Right lobe of liver (tissue), 4 donors: ENCODE data around the gene MAST4.

ENCODE experiments used
- POLR2A ChIP-seq: fragments of 450-650 bp; IDR thresholded peaks from one replicate; pipeline ENCODE4 v1.6.1; 2017; ENCODE audit warnings: antibody characterized with exemption, mild to moderate bottlenecking
- TF ChIP-seq, protein P1 (sequence below), 4 donors: fragments of 200-600 bp in 3 of 4; fragments of 450-650 bp in 1 of 4; IDR thresholded peaks; one replicate each; pipeline versions ENCODE4 v1.5.1 to v1.8.0; 2016 to 2022; ENCODE audit warnings: antibody characterized with exemption in 4 of 4, mild to moderate bottlenecking in 2 of 4
- donor health status: DM: no; HTN: no; CAD: no.
- donor health status: DM: no; HTN: no; CAD: no.
- donor health status: DM: no; HTN: yes; CAD: no.

DNA sequence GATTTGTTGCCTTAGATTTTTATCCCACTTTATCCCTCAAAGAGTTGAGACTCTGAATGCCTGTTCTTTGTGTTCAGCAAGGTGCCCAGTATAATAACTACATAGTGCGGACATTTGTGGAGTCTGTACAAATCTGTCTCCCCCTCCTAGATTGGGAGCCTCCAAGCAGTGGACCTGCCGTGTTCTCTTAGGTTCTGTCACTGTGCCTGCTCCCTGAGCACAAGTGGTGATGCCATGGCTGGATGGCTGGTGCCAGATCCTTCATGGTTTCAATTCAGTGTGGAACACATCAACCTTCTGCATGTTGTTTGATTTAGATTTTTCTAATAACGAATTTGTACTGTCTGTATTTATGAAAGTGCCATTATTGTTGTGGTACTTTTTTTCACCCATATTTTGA, 307.5 kb downstream of the MAST4 start:
- TF ChIP-seq, protein P1, sequence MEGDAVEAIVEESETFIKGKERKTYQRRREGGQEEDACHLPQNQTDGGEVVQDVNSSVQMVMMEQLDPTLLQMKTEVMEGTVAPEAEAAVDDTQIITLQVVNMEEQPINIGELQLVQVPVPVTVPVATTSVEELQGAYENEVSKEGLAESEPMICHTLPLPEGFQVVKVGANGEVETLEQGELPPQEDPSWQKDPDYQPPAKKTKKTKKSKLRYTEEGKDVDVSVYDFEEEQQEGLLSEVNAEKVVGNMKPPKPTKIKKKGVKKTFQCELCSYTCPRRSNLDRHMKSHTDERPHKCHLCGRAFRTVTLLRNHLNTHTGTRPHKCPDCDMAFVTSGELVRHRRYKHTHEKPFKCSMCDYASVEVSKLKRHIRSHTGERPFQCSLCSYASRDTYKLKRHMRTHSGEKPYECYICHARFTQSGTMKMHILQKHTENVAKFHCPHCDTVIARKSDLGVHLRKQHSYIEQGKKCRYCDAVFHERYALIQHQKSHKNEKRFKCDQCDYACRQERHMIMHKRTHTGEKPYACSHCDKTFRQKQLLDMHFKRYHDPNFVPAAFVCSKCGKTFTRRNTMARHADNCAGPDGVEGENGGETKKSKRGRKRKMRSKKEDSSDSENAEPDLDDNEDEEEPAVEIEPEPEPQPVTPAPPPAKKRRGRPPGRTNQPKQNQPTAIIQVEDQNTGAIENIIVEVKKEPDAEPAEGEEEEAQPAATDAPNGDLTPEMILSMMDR (IDR thresholded peaks at IDR 0.05) = no peak
- no peak for TF ChIP-seq POLR2A
